H9 (cell line): ENCODE data around the gene RTN4R. TPM values are rescaled to one million over a fixed set of nuclear protein-coding genes. Genes with fewer than 3 reads are reported as not detected.

ENCODE experiments used
- DNase-seq: peaks from one replicate; pipeline ENCODE4 v3.0.0-alpha.2; 2017
- H2AFZ ChIP-seq: one replicate; pipeline ENCODE4 v1.6.1; 2013; ENCODE audit warnings: mild to moderate bottlenecking, low read length, control low read depth, moderate library complexity
- H2AK5ac ChIP-seq: 2 replicates; pipeline ENCODE4 v1.6.1; 2013; ENCODE audit warnings: low read length, control low read depth, mixed read lengths; ENCODE audit not compliant: insufficient read length
- H2BK120ac ChIP-seq: one replicate; pipeline ENCODE4 v1.6.1; 2013; ENCODE audit warnings: low read depth, mild to moderate bottlenecking, low read length, control low read depth, inconsistent platforms; ENCODE audit not compliant: poor library complexity, severe bottlenecking
- H2BK12ac ChIP-seq: 2 replicates; pipeline ENCODE4 v1.6.1; 2013; ENCODE audit warnings: low read length, control low read depth, mixed read lengths, low read depth; ENCODE audit not compliant: insufficient read length
- H2BK15ac ChIP-seq: 2 replicates; pipeline ENCODE4 v1.6.1; 2013; ENCODE audit warnings: low read depth, low read length, control low read depth
- H2BK20ac ChIP-seq: one replicate; pipeline ENCODE4 v1.6.1; 2013; ENCODE audit warnings: low read depth, mild to moderate bottlenecking, low read length, control low read depth, inconsistent platforms; ENCODE audit not compliant: poor library complexity, severe bottlenecking
- H2BK5ac ChIP-seq: 2 replicates; pipeline ENCODE4 v1.6.1; 2013; ENCODE audit warnings: low read length, control low read depth, mixed read lengths; ENCODE audit not compliant: insufficient read length
- H3K14ac ChIP-seq: 2 replicates; pipeline ENCODE4 v1.6.1; 2013; ENCODE audit warnings: low read length, control low read depth; ENCODE audit not compliant: insufficient read depth
- H3K18ac ChIP-seq: 2 replicates; pipeline ENCODE4 v1.6.1; 2013; ENCODE audit warnings: low read depth, mild to moderate bottlenecking, mixed read lengths, low read length, control low read depth; ENCODE audit not compliant: insufficient read length
- H3K23ac ChIP-seq: 2 replicates; pipeline ENCODE4 v1.6.1; 2013; ENCODE audit warnings: low read length, control low read depth, mixed read lengths, low read depth; ENCODE audit not compliant: insufficient read length
- H3K23me2 ChIP-seq: 2 replicates; pipeline ENCODE4 v1.6.1; 2013; ENCODE audit warnings: low read depth, mild to moderate bottlenecking, mixed read lengths, low read length, control low read depth; ENCODE audit not compliant: insufficient read length, poor library complexity, severe bottlenecking
- H3K27ac ChIP-seq: 2 replicates; pipeline ENCODE4 v1.5.1; 2013; ENCODE audit warnings: low read length, control low read depth, mixed read lengths, low read depth; ENCODE audit not compliant: insufficient read length
- H3K27me3 ChIP-seq: 2 replicates; pipeline ENCODE4 v1.6.1; 2013; ENCODE audit warnings: low read length, control low read depth, inconsistent platforms; ENCODE audit not compliant: insufficient read depth
- H3K4ac ChIP-seq: 2 replicates; pipeline ENCODE4 v1.6.1; 2013; ENCODE audit warnings: low read depth, mild to moderate bottlenecking, control low read depth, inconsistent platforms, low read length, moderate library complexity
- H3K4me1 ChIP-seq: 2 replicates; pipeline ENCODE4 v1.6.1; 2013; ENCODE audit warnings: low read length, control low read depth, inconsistent platforms; ENCODE audit not compliant: insufficient read depth
- H3K4me2 ChIP-seq: 2 replicates; pipeline ENCODE4 v1.6.1; 2013; ENCODE audit warnings: low read length, control low read depth, mixed read lengths; ENCODE audit not compliant: insufficient read length, insufficient read depth
- H3K56ac ChIP-seq: 2 replicates; pipeline ENCODE4 v1.6.1; 2013; ENCODE audit warnings: low read depth, mild to moderate bottlenecking, mixed read lengths, low read length, control low read depth; ENCODE audit not compliant: insufficient read length
- H3K79me1 ChIP-seq: 2 replicates; pipeline ENCODE4 v1.6.1; 2013; ENCODE audit warnings: low read depth, mild to moderate bottlenecking, moderate library complexity, low read length, control low read depth, inconsistent platforms; ENCODE audit not compliant: insufficient read depth, poor library complexity, severe bottlenecking
- H3K79me2 ChIP-seq: 2 replicates; pipeline ENCODE4 v1.6.1; 2013; ENCODE audit warnings: low read length, control low read depth, inconsistent platforms; ENCODE audit not compliant: insufficient read depth
- H3K9ac ChIP-seq: 2 replicates; pipeline ENCODE4 v1.6.1; 2013; ENCODE audit warnings: low read length, control low read depth, mixed read lengths; ENCODE audit not compliant: insufficient read length; ENCODE audit errors: extremely low read depth
- H3K9me3 ChIP-seq: one replicate; pipeline ENCODE4 v1.6.1; 2013; ENCODE audit warnings: low read depth, low read length, inconsistent platforms; ENCODE audit not compliant: control insufficient read depth
- H3T11ph ChIP-seq: one replicate; pipeline ENCODE4 v1.6.1; 2013; ENCODE audit warnings: mild to moderate bottlenecking, low read length, control low read depth, inconsistent platforms
- H4K20me1 ChIP-seq: one replicate; pipeline ENCODE4 v1.6.1; 2013; ENCODE audit not compliant: control insufficient read depth, insufficient read length, insufficient read depth
- H4K5ac ChIP-seq: 2 replicates; pipeline ENCODE4 v1.6.1; 2013; ENCODE audit warnings: low read depth, mild to moderate bottlenecking, mixed read lengths, low read length, control low read depth; ENCODE audit not compliant: insufficient read length
- H4K8ac ChIP-seq: replicated peaks from 2 replicates; pipeline ENCODE4 v1.6.1; 2013; ENCODE audit warnings: low read length, control low read depth, mixed read lengths, low read depth; ENCODE audit not compliant: insufficient read length
- H4K91ac ChIP-seq: 2 replicates; pipeline ENCODE4 v1.6.1; 2013; ENCODE audit warnings: low read depth, mild to moderate bottlenecking, moderate library complexity, mixed read lengths, low read length, control low read depth; ENCODE audit not compliant: insufficient read length
- H3K27ac Mint-ChIP-seq, 3 experiments: 2 replicates in 2 of 3; 3 replicates in 1 of 3; pipeline ENCODE4 v1.8.0; 2020 to 2021; ENCODE audit warnings: mixed read lengths in 3 of 3, mild to moderate bottlenecking in 1 of 3, moderate library complexity in 1 of 3
- H3K27me3 Mint-ChIP-seq: 2 replicates; pipeline ENCODE4 v1.8.0; 2021; ENCODE audit warnings: low read depth, mild to moderate bottlenecking, moderate library complexity, mixed read lengths
- H3K36me3 Mint-ChIP-seq, 3 experiments: 2 replicates in 2 of 3; 3 replicates in 1 of 3; pipeline ENCODE4 v1.8.0; 2020 to 2021; ENCODE audit warnings: low read depth in 3 of 3, mixed read lengths in 3 of 3; ENCODE audit not compliant: insufficient read depth in 1 of 3
- H3K4me1 Mint-ChIP-seq, 2 experiments: 2 replicates each; pipeline ENCODE4 v1.8.0; 2020; ENCODE audit warnings: mixed read lengths in 2 of 2
- H3K4me3 Mint-ChIP-seq, 2 experiments: 2 replicates in 1 of 2; 3 replicates in 1 of 2; pipeline ENCODE4 v1.8.0; 2020 to 2021; ENCODE audit warnings: mild to moderate bottlenecking in 2 of 2, mixed read lengths in 2 of 2, moderate library complexity in 1 of 2
- H3K9me3 Mint-ChIP-seq, 2 experiments: 2 replicates in 1 of 2; 3 replicates in 1 of 2; pipeline ENCODE4 v1.8.0; 2020; ENCODE audit warnings: mild to moderate bottlenecking in 2 of 2, mixed read lengths in 2 of 2, moderate library complexity in 1 of 2
- CTCF ChIP-seq: fragments of 200-600 bp; sonication (generic); conservative IDR thresholded peaks from 3 replicates; pipeline ENCODE4 v1.8.0; 2021; ENCODE audit warnings: antibody characterized with exemption, mild to moderate bottlenecking
- WGBS: extraction: QIAGEN DNeasy Blood & Tissue Kit; methylation state at CpG from one replicate; pipeline ENCODE4 v1.1.7; 2013; ENCODE audit warnings: missing lambda C conversion rate, low lambda C conversion rate, mixed read lengths; ENCODE audit not compliant: insufficient read length; ENCODE audit errors: extremely low coverage; 5-methylcytosine and 5-hydroxymethylcytosine counted together
- total RNA-seq: library from RNA; stranded (reverse); gene quantifications from 2 replicates; pipeline ENCODE4 v1.2.1, GENCODE V29; 2021

The RTN4R gene
- total RNA-seq, 1 experiment from 2014 or later = 19.0 TPM

DNA sequence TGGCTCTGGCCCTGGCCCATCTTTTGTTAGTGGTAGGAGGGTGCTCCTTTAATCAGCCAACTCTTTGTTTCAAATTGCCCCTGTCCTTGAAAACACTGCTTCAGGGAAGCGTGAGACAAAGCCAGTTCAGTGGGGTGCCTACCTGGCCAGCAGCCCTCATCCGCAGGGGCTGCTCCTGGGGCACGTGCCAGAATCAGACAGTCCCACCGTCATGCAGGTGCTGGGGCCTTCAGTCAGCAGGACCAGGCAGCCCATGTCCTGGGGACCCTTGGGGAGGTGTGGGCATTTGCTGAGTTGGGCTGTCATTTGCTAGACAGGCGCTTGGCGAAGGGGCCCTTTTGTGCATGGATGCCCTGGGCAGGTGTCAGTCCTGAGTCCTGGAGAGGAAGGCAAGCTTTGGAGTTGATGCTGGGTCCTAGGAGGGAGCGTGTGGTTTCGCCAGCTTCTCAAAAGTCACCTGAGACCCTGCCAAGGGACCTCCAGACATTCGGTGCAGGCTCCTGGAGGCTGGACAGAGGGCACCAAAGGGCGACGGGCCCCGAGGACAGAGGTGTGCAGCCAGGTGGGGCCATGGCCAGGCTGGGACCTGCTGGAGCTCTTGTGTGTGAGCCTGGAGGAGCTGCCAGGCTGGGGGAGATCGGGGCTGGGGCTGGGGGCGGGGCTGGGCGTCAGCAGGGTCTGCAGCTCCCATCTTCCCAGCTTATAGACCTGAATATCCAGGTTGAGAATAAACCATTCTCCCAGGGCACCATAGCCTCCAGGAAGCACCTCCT lies 15.0 kb upstream of the RTN4R start:
- no peaks in the 10 kb centered on the region for H3K4me1 ChIP-seq
- no peak for DNase-seq
- H3K27ac ChIP-seq = no peak overlapping the region
- no peak overlapping the region for H4K91ac ChIP-seq
- no peak overlapping the region for H3K4me2 ChIP-seq
- H3K79me1 ChIP-seq = no peaks in the 10 kb centered on the region
- no peaks in the 10 kb centered on the region for H3K9me3 ChIP-seq
- H2BK20ac ChIP-seq = no peak overlapping the region
- H3K18ac ChIP-seq = no peak overlapping the region
- H4K5ac ChIP-seq = no peak overlapping the region
- H3T11ph ChIP-seq = no peak overlapping the region
- TF ChIP-seq CTCF = no peak
- no peaks in the 10 kb centered on the region for H3K36me3 Mint-ChIP-seq
- H3K79me2 ChIP-seq = no peaks in the 10 kb centered on the region
- H3K4me3 Mint-ChIP-seq = no peak overlapping the region
- H3K27ac Mint-ChIP-seq = peak overlapping the region in 1 of 3 experiments; percentile 57; a peak in 1 of 7 replicates
- H2AFZ ChIP-seq = no peak overlapping the region
- H4K8ac ChIP-seq = no peak overlapping the region
- H3K23me2 ChIP-seq = no peaks in the 10 kb centered on the region
- H3K4me1 Mint-ChIP-seq = peaks cover 10 to 11% of the 10 kb centered on the region in 2 experiments
- H4K20me1 ChIP-seq = no peaks in the 10 kb centered on the region
- H2BK12ac ChIP-seq = no peak overlapping the region
- H3K4ac ChIP-seq = no peak overlapping the region
- no CpG with 5 or more reads among the region's 15 CpGs for WGBS
- H3K9ac ChIP-seq = no peak overlapping the region
- H3K23ac ChIP-seq = no peak overlapping the region
- H3K56ac ChIP-seq = no peak overlapping the region
- no peak overlapping the region for H2BK120ac ChIP-seq
- H2BK15ac ChIP-seq = no peak overlapping the region
- no peaks in the 10 kb centered on the region for H3K9me3 Mint-ChIP-seq
- no peak overlapping the region for H2BK5ac ChIP-seq
- peaks cover 4% of the 10 kb centered on the region for H3K27me3 Mint-ChIP-seq
- no peak overlapping the region for H3K14ac ChIP-seq
- H3K27me3 ChIP-seq = no peaks in the 10 kb centered on the region
- H2AK5ac ChIP-seq = no peak overlapping the region
